HG03565 (cell line): ENCODE results near the gene ASB18.

Source experiments
- ATAC-seq: cut with Tn5 transposase; IDR thresholded peaks from one replicate; pipeline ENCODE4 v1.9.1; 2021; ENCODE audit warnings: mild to moderate bottlenecking, moderate library complexity; ENCODE audit not compliant: unreplicated experiment

ASB18 gene

DNA sequence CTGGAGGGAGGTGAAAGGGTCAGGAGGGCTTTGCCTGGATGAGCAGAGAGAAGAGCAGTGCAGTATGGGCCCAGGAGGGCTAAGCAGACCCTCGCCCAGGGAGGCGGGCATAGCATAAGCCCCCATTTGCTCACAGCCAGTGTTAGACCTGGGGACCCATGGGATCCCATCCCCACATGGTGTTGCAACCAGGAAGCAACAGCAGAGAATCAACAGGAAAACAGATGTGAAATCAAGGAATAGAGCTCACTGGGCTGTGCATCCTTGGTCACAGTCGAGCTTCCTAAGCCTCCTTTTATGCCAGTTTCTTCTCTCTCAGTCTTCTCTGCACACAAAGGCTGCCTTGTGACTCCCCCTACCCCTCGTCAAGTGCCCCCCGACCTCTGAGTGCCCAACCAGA, 19.9 kb downstream of the ASB18 start:
- ATAC-seq, result no peak

GRCh38 chr2:236242057-236242495, 22.1 kb downstream of the ASB18 start:
- no peak for ATAC-seq

DNA sequence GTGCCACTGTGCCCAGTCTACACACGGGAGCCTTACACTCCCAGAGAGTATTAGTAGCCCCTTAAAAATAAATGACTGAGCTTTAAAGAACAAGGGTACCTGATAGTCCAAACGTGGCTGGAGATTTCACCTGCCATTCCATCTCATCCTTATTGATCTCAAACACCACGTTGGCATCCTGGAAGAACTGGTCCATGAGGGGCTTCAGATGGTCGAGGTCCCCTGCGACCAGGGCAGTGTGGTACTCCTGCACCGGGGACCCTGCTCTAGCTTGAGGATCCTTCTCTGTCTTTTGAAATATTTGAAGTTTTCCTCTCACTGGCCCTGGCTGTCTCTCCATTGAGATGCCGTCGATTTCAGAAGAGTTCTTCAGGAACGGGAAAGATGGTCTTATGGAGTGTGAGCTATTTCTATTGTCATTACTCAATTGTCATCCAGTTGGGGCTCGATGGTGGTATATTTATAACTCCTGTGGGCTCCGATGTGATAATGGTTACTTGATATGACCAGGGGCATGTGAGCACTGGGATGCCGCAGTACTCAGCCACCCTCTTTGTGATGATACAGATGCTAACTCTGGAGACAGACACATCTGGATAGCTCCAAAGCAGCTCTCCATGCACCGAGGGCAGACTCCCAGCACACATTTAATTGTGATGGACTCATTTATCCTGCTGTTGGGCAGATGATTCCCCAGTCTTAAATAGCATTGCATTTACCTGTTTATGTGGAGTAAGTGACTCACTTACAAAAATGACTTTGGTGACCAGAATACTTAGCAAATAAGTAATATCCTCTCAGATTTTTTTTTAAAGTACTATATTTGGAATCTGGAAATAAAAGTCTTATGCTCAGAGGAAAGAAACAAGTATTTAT, 22.8 kb downstream of the ASB18 start:
- no peak for ATAC-seq

DNA sequence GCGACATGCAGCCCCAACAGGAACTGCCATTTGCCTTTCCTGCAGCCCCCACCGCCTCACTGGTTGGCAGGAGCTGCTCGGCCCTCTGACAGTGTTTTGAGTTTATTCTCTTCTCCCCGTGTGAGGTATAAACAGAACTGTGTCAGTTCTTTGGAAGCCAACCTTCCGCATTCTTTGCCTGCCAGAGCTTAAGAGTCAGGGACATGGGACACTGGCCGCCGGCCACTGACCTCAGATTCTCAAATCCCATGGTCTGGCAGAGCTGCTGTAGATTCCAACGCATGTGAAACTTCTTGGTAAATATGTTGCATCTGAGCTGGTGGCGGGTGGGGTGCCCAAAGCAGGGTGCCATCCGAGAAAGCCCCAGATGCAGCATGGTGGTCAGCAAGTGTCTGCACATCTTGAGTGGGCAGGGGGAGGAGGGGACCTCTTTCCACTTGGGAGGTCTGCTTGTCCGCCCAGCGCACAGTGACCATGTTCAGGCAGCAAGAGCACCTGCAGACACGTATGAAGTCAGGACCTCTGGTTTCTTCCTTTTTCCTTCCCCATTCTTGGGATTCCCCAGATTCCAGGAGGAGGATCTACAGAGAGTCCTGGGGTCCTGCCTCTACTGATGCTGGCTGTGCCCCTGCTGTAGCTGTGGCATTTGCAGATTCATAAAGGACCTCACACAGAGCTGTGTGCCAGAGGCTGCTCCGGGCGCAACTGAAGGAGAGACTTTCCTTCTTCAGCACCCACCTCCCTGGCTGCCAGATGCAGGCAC, 23.8 kb downstream of the ASB18 start:
- ATAC-seq, result no peak

DNA sequence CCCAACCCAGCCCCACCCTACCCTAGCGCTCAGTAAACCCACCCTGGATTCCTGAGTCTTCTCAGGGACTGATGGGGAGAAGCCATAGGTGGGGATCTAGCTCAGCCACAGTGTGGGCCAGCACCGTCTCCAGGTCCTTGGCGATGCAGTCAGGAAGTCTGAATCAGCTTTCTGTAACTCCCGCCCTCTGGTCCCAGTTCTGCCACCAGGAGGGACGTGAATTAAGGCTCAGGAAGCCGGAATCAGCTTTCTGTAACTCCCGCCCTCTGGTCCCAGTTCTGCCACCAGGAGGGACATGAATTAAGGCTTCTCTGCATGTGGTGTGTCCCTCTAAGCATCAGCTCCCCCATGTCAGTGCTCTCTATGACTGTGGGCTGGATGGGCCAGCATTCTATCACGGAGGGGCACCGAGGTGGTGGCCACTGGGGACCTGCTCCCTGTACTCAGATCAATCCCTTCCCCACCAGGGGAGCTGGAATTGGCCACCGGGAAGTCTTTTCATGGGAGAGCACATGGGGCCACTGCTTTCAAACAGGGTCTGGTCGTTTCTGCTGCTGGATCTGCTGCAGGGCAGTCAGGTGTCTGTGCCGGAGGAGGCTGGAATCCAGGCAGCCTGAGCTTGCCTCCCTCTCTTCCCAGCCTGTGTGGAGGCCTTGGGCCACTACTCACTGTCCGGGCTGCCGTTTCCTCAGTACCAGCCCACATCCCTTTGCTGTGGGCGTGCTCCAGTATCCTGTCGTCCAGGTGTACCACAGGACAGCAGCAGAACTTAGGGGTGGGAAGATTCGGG, 24.7 kb downstream of the ASB18 start:
- no peak for ATAC-seq

GRCh38 chr2:236238751-236239150, 25.5 kb downstream of the ASB18 start:
- no peak for ATAC-seq

GRCh38 chr2:236237468-236238190, 26.6 kb downstream of the ASB18 start:
- no peak for ATAC-seq

- ATAC-seq, result no peak
Observed at GRCh38 chr2:236236559-236237452, 27.4 kb downstream of the ASB18 start.

- ATAC-seq, result no peak
Observed at GRCh38 chr2:236229186-236229585, 35.0 kb downstream of the ASB18 start.

- ATAC-seq, result no peak
Observed at GRCh38 chr2:236223675-236224074, 40.5 kb downstream of the ASB18 start.

DNA sequence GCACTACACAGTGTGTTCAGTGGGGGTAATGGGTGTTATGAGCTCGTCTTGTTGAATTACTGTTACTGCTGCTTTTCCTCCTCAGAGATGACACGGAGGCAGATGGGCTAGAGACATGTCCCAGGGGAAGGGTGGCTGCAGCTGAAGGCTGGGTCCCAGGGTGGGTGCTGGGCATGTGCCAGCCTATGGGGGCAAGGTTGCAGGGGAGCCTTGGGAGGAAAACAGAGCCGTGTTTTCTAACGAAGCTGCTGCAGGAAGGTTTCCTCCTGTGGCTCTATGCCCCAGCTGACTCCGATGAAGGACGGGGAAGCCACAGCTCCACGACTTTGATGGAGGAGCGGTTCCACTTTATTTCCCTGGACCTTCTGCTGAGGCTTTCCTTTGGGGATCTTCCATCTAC, 42.4 kb downstream of the ASB18 start:
- no peak for ATAC-seq

DNA sequence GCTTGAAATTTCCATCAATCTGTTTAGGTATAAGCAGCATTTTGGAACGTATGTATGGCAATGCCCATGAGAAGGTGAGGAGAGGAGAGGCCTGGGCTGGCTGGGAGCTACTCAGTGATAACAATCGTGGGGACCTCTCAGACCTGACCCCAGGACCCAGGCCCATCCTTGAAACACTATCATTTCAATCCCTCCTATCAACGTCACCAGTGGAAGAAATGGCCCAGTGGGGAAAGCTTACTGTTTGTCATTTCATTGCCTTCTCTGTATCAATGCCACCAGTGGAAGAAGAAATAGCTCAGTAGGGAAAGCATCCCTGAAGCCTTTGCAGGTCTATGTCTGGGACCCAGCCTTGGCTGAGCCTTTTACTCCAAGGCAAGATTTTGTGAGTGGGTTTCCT, 44.8 kb downstream of the ASB18 start:
- no peak for ATAC-seq

- no peak for ATAC-seq
Observed at GRCh38 chr2:236217926-236218325, 46.3 kb downstream of the ASB18 start.

DNA sequence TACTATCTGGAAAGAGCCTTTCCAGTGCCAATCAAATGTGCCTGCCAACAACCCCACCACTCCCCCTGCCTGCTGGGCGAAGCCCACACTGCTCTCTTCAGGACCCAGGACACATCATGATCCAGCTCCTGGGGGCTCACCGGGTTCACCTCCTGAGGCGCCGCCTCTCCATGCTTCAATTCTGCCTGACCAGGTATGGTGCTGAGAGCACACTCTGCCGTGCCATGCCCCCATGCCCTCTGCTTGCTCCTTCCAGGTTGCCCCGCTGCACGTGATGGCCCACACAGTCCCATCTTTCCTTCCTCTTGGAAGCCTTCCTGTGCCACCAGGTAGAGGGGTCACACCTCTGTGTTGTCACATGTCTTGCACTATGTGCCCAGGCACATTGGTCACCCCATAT, 47.5 kb downstream of the ASB18 start:
- ATAC-seq, result no peak

- ATAC-seq, result no peak
Observed at GRCh38 chr2:236215761-236216333, 48.4 kb downstream of the ASB18 start.

DNA sequence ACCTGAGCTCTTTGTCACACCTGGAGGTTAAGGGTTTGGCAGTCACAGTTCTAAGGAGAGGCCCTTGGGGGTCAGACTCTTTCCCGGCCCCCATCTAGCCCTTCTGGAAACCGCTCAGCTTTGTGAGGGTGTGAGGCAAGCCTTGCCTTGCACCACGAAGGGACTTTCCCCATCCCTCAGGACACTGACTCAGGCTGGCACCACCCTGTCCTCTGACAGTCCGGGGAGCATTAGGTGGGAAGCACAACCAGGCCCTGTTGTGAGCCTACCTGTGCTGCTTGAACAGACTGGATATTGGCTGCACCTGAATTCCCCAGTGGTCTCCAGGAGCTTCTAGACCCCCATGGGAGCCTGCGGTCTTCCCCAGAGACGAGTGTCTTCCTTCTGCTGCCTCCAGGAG, 49.0 kb downstream of the ASB18 start:
- ATAC-seq, result no peak

DNA sequence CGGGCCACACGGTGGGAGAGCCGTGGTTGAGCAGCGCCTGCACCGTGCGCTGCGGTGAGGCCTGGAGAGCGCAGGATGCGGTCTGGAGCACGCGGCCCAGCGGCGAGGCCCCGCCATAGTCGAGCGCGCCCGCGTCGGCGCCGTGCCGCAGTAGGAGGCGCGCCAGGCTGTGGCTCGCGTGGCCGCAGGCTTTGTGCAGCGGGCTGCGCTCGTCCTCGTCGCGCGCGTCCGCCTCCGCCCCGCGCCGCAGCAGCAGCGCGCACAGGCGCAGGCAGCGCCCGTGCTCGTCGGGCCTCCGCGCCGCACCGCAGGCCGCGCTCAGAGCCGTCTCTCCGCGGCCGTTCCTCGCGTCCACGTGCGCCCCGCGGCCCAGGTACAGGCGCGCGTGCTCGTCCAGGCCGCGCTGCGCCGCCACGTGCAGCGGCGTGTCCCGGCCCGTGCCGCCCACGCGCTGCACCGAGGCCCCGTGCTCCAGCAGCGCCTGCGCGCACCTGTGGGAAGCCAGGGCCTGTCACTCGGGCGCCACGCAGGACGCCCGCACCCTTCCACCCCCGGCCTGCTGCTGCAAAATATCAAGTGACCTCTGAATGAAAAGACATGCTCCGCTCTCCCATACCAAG, 49.7 kb downstream of the ASB18 start:
- no peak for ATAC-seq

DNA sequence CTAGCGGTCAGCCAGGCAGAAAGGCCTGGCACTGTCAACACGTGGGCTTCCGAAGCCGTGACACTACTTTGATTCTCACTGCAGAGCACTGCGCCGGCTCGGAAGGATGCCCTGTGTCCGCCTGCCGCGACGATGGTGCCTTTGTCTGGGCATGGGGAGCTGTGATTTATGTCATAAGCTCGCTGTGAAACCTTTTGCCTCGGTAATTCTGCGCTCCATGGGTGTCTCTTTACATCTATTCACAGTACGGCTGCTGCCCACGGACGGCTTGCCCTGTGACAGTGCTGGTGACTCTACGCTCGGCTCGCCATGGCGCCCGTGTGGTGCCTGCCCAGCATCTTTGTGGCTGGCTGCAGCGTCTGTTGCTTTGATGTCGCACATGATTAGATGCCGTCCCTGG, 52.9 kb downstream of the ASB18 start:
- no peak for ATAC-seq

DNA sequence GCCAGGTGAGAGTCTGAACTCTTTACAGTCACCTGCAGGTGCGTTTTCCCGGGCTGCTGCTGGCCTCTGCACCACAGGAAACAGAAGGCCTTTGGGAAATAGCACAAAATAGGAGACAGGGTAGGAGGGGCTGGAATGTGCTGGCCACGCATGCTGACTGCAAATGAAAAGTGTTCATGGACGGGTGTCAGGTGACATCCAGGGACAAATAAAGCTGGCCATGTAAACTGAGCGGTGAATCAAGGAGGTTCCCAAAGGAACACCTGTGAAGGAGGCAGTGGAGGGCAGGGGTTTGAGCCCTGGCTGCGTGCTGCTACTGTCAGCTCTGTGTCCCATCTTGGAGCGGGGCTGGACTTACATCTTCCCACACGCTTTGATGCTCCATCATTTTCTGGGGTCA, 53.7 kb downstream of the ASB18 start:
- no peak for ATAC-seq
